HG03442 (cell line): ENCODE results near the gene TXNDC9.
A peak's percentile ranks its signal among the peaks of the same experiment; 100 is the strongest.
"Not testable (repeated sequence)": the region's sequence is repeated elsewhere in the genome, so short reads cannot be mapped to it uniquely, and the experiment has no call there.

Source experiments
- ATAC-seq: cut with Tn5 transposase; IDR thresholded peaks from one replicate; pipeline ENCODE4 v1.9.1; 2021; ENCODE audit warnings: mild to moderate bottlenecking, moderate library complexity; ENCODE audit not compliant: unreplicated experiment

The TXNDC9 gene, protein sequence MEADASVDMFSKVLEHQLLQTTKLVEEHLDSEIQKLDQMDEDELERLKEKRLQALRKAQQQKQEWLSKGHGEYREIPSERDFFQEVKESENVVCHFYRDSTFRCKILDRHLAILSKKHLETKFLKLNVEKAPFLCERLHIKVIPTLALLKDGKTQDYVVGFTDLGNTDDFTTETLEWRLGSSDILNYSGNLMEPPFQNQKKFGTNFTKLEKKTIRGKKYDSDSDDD

DNA sequence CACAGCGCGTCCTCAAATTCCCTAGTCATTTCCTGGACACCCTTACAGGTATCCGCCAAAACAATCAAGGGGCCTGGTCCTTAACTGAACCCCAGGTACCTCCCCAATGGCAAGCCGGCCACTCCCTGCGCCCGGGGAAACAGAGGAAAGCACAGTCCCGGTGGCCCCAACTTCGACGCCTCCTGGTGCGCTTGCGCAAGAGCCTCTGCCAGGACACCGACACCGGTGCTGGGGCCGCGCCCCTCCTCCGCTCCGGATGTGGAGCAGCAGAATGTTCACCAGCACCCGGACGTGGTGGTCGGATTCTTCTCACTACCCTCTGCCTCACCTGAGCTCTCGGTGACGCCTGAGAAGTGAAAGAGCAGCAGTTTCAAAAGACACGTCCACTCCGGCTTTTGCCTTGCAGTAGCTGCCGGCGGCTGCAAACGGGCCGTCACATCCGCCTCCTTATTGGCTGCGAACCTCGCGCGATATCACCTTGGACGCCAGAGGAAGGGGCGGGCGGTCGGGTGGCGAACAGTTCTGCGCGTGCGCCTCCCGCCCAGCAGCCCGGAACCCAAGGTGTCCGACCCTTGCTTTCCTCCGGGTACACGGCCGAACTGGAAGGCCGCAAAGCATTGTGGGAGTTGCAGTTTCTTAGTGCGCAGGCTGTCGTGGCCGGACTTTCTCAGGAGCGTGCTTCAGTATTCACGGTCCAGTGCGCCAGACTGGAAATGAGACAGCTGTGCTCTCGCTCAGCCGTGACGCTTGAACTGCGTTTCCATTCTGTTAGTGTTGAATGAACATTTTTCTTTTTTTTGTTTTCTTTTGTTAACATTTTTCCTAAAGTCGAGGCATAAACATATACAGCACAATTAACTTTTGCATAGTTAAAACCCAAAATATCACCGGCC lies at the start of gene TXNDC9:
Gene TXNDC9, minus strand, starts transcription at position 423 of the 893 bp plus-strand sequence. CDS start 3,123 bp downstream, outside the sequence.
- peak; percentile 69 for ATAC-seq

DNA sequence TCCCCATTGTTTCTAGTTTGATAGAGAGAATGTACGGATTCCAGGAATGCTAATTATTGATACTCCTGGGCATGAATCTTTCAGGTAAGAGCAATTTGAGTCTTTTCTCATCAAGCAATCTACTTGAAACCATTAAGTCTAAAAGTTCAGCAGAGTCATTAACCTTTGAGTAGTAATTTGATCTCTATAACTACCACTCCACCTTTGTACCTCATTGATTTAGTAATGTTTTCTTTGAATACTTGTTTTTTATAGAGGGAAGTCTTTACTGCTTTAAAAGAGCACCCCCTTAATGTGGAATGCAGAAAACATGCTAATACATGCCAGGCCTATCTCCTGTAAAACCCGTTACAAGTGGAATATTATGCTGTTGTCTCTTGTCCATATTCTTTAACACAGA lies 46.0 kb upstream of the TXNDC9 start:
- ATAC-seq, result no peak

DNA sequence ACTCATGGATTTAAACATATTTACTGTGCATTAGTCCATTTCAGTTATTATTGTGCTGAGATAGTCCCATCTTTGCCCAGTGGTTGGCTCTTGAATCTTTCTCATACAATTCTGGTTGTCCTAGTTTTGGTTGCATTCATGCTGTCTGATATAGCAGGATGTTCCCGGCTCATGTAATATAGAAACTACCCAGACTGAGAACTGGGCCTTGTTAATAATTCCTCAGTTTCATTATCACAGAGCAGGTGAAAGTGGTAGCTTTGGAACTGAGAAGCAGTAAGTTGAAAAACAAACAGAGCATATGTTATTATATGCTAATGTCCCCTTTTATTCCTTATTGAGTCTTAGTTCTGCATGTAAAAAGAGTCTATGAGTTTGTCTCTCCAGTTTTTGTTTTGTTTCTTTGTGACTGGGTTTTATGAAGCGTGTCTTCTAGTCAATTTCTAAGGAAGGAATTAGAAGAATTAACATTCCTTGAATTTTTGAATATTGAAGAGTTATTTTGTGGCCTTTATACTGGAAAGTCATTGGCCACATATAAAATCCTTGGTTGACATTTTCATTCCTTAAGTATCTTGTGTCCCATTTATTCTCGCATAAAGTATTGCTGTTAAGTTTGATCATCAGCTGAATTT lies 44.4 kb upstream of the TXNDC9 start:
- no peak for ATAC-seq

GRCh38 chr2:99377879-99378278 lies 41.7 kb upstream of the TXNDC9 start:
- ATAC-seq, result no peak

DNA sequence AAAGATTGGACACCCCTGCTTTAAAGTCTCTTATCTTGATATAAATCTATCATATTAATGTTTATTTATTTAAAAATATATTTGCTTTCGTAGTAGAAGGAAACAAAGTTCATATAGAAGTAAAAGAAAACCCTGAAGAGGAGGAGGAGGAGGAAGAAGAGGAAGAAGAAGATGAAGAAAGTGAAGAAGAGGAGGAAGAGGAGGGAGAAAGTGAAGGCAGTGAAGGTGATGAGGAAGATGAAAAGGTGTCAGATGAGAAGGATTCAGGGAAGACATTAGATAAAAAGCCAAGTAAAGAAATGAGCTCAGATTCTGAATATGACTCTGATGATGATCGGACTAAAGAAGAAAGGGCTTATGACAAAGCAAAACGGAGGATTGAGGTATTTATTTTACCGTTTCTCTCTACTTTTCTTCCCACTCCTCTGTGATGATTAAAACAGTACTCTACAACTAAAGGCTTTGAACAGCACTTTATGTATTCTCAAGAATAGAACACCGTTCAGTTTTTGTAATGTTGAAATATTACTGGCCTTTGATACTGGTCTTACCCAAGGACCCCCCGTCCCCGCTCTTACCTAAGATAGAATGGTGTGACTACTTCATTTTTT lies 40.2 kb upstream of the TXNDC9 start:
- ATAC-seq, result no peak

DNA sequence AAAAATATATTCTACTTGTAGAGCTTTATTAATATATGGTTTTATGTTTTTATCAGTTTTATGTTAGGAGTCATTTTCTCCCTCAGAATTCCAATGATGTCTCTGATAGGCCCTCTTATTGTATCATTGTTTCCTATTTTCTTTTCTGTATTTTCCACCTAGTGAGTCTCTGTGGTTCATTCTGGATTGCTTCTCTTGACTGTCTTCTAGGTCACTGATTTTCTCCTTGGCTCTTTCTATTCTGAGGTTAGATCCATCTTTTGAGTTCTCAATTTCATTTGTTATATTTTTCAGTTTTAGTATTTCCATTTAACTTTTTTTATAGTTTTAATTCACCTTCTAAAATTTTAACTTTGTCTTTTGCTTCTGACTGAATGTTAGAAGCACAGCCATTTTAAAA lies 38.6 kb upstream of the TXNDC9 start:
- no peak for ATAC-seq

DNA sequence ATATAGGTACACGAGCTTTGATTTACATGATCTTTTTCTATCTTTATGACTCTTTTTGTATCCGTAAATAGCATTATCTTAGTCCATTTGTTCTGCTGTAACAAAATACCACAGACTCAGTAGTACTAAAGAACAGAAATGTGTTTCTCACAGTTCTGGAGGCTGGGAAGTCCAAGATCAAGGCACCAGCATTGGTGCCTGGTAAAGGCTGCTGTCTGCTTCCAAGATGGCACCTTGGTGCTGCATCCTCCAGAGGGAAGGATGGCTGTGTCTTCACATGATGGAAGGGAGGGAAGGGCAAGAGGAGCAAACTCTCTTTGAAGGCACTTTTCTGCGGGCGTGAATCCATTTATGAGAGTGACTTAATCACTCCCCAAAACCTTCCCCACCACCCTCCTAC lies 37.0 kb upstream of the TXNDC9 start:
- no peak for ATAC-seq

GRCh38 chr2:99368854-99369253 lies 32.7 kb upstream of the TXNDC9 start:
- not testable (repeated sequence) for ATAC-seq

DNA sequence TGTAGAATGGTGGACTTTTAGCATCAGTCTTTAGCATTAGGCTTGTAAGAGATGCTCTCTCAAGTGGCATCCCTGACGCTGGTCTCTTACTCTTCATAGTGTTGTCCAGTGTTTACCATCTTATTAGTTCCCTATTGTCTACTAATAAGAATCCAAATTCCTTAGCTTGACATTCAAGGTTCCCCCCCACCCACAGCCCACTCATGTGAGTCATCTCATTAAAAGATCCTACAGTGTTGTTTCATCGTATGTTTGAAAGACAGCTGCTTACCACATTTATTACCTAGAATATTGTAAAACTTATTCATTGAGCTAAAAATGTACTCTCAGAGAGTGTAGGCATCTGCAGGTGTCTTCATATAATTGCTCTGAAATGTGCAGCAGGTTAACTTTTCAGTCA lies 29.5 kb upstream of the TXNDC9 start:
- ATAC-seq, result no peak

GRCh38 chr2:99356853-99357252 lies 20.7 kb upstream of the TXNDC9 start:
- peak; percentile 77 for ATAC-seq

- ATAC-seq, result not testable (repeated sequence)
Measured at GRCh38 chr2:99354825-99355224, 18.7 kb upstream of the TXNDC9 start.

- ATAC-seq, result no peak
Measured at GRCh38 chr2:99354070-99354469, 17.9 kb upstream of the TXNDC9 start.

DNA sequence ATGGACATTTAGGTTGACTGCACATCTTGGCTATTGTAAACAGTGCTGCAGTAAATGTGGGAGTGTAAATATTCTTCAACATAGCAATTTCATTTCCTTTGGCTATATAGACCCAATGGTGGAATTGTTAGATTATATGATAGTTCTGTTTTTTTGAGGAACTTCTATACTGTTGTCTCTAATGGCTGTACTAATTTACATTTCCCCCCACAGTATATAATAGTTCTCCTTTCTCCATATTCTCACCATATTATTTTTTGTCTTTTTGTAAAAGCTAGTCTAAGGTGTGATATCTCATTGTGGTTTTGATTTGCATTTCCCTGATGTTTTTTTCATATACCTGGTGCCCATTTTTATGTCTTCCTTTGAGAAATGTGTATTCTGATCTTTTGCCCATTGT lies 14.1 kb upstream of the TXNDC9 start:
- no peak for ATAC-seq

- peak; percentile 62 for ATAC-seq
Measured at GRCh38 chr2:99348173-99348572, 12.0 kb upstream of the TXNDC9 start.

DNA sequence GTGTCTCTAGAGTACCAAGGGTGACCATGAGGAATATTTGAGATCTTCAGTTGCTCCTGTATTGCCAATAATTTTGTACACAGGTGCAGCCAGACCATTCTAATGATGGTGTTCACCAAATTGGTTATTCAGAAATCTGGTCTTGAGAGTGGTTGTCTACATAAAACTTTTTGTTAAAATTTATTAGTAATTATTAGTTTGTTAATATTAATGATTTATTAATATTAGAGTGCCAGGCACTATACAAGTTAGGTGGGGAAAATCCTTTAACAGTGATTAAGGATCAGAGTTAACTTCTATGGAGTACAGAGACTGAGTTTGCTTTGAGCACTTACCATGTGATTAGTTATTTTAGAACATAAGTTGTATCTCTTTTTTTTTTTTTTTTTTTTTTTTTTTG lies 10.1 kb upstream of the TXNDC9 start:
- ATAC-seq, result no peak

DNA sequence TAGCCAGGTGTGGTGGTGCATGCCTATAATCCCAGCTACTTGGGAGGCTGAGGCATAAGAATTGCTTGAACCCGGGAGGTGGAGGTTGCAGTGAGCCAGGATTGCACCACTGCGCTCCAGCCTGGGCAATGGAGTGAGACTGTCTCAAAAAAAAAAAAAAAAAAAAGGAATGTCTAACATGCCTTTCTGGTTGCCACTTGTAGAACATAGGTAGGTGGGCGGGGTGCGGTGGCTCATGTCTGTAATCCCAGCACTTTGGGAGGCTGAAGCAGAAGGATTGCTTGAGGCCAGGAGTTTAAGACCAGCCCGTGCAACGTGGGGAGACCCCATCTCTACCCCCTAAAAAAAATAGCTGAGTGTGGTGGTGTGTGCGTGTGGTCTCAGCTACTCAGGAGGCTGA lies 9.3 kb upstream of the TXNDC9 start:
- ATAC-seq, result not testable (repeated sequence)

- ATAC-seq, result no peak
Measured at GRCh38 chr2:99342536-99342935, 6.4 kb upstream of the TXNDC9 start.

DNA sequence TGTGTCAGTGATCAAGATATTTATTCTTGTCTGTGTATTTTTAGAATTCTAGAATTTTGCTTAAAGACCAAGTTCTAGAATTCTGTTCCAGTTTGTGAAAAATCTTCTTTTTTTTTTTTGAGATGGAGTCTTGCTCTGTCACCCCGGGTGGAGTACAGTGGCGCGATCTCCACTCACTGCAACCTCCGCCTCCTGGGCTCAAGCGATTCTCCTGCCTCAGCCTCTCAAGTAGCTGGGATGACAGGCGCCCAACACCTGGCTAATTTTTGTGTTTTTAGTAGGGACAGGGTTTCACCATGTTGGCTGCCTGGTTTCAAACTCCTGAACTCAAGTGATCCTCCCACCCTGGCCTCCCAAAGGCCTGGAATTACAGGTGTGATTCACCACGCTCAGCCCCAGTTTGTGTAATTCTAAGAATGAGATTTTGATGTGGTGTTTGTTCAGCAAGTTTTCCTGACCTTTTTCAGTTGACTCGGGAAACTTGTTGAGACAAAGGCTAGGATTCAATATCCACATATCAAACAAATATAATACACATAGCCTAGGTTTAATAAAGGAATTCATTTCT lies 4.6 kb upstream of the TXNDC9 start:
- ATAC-seq, result no peak

GRCh38 chr2:99338029-99338585 lies 2.0 kb upstream of the TXNDC9 start:
- ATAC-seq, result no peak

- ATAC-seq, result peak; percentile 57
Measured at GRCh38 chr2:99337113-99338028, 1.2 kb upstream of the TXNDC9 start, which contains the start of gene EIF5B. Gene EIF5B, plus strand, starts transcription at chr2:99337389. Its CDS starts 166 bp downstream, at chr2:99337555.
